GM12878 (cell line): Measurements from ENCODE around the gene KCNC4. TPM values are rescaled to one million over a fixed set of nuclear protein-coding genes. Genes with fewer than 3 reads are reported as not detected.

Experiments used
- ATAC-seq: fragments of 200-7000 bp; cut with Tn5 transposase; 3 replicates; pipeline ENCODE4 v1.9.1; 2020; ENCODE audit warnings: mild to moderate bottlenecking, moderate library complexity
- BruUV-seq: library from RNA; stranded (reverse); fragments of 400-500 nt; replicated peaks from 2 replicates; lab custom pipeline; 2021; lab: Mats Ljungman, UMichigan
- CTCF ChIA-PET: fragments of 300-600 bp; sonication (Branson Sonifier 250); formaldehyde crosslinking; extraction: SDS; loops from one replicate; lab custom pipeline; 2021; ENCODE audit warnings: inconsistent platforms; lab: Yijun Ruan, JAX
- POLR2A ChIA-PET: fragments of 350-600 bp; formaldehyde crosslinking; extraction: SDS; loops from one replicate; lab custom pipeline; 2021; ENCODE audit warnings: inconsistent platforms; lab: Charles Lee
- RAD21 ChIA-PET: fragments of 300-600 bp; sonication (Branson Sonifier 250); formaldehyde crosslinking; loops from one replicate; lab custom pipeline; 2023; ENCODE audit warnings: antibody characterized with exemption; ENCODE audit not compliant: unreplicated experiment; lab: Charles Lee
- SMC1A ChIA-PET: fragments of 300-600 bp; sonication (Branson Sonifier 250); formaldehyde crosslinking; loops from one replicate; lab custom pipeline; 2023; ENCODE audit not compliant: unreplicated experiment, uncharacterized antibody; lab: Charles Lee
- DNase-seq: peaks from one replicate; pipeline ENCODE4 v3.0.0-alpha.2; 2011; ENCODE audit warnings: low read depth, low spot score
- FAIRE-seq: peaks from 3 replicates; lab custom pipeline; 2011; peaks lifted over from hg19 to GRCh38; lab: Jason Lieb, UNC
- H2AFZ ChIP-seq: 2 replicates; pipeline ENCODE4 v1.6.0; 2011; ENCODE audit warnings: low read depth, low read length, control low read depth; ENCODE audit not compliant: control insufficient read depth
- H3K27ac ChIP-seq: 2 replicates; pipeline ENCODE4 v1.5.1; 2011; ENCODE audit warnings: control low read depth; ENCODE audit not compliant: control insufficient read depth, insufficient read depth
- H3K27me3 ChIP-seq, 2 experiments: replicated peaks in 1 of 2; 2 replicates each; pipeline versions ENCODE4 v1.6.0 to v1.6.1; 2011; ENCODE audit warnings: low read length in 1 of 2; ENCODE audit not compliant: control insufficient read depth in 2 of 2, insufficient read depth in 2 of 2
- H3K36me3 ChIP-seq, 2 experiments: 2 replicates each; pipeline ENCODE4 v1.5.1; 2011; ENCODE audit warnings: low read length in 1 of 2; ENCODE audit not compliant: control insufficient read depth in 2 of 2, insufficient read depth in 2 of 2
- H3K4me1 ChIP-seq: 2 replicates; pipeline ENCODE4 v1.6.1; 2011; ENCODE audit warnings: mild to moderate bottlenecking, low read length, moderate library complexity, mixed read lengths; ENCODE audit not compliant: control insufficient read depth, insufficient read depth
- H3K4me2 ChIP-seq: 2 replicates; pipeline ENCODE4 v1.6.0; 2011; ENCODE audit warnings: control low read depth; ENCODE audit not compliant: control insufficient read depth, insufficient read depth
- H3K4me3 ChIP-seq: fragments of 200-600 bp; sonication (generic); 2 replicates; pipeline ENCODE4 v1.5.1; 2016
- H3K79me2 ChIP-seq: 2 replicates; pipeline ENCODE4 v1.6.0; 2011; ENCODE audit warnings: low read length; ENCODE audit not compliant: control insufficient read depth, insufficient read depth
- H3K9ac ChIP-seq: 2 replicates; pipeline ENCODE4 v1.8.0; 2011; ENCODE audit warnings: low read length, control low read depth, mixed read lengths; ENCODE audit not compliant: control insufficient read depth, insufficient read depth
- H3K9me3 ChIP-seq: replicated peaks from 3 replicates; pipeline ENCODE4 v1.5.1; 2011; ENCODE audit warnings: mild to moderate bottlenecking, low read length; ENCODE audit not compliant: control insufficient read depth, insufficient read depth
- H4K20me1 ChIP-seq: 2 replicates; pipeline ENCODE4 v1.6.0; 2011; ENCODE audit not compliant: control insufficient read depth, insufficient read depth
- ASH2L ChIP-seq: fragments of 300-600, 200-600 bp; sonication (generic); IDR thresholded peaks from 2 replicates; pipeline ENCODE4 v1.6.1; 2017; ENCODE audit warnings: low read depth, mild to moderate bottlenecking, borderline replicate concordance
- ATF7 ChIP-seq: fragments of 450-650 bp; IDR thresholded peaks from 2 replicates; pipeline ENCODE4 v1.6.1; 2016; ENCODE audit warnings: low read depth, mild to moderate bottlenecking
- EGR1 ChIP-seq, 2 experiments: IDR thresholded peaks; 1 replicate in 1 of 2; 2 replicates in 1 of 2; pipeline ENCODE4 v1.6.1; 2011 to 2012; ENCODE audit warnings: low read depth in 2 of 2, low read length in 2 of 2, borderline replicate concordance in 1 of 2, mild to moderate bottlenecking in 1 of 2, moderate library complexity in 1 of 2
- IRF5 ChIP-seq: fragments of 450-650 bp; IDR thresholded peaks from 2 replicates; pipeline ENCODE4 v1.6.1; 2017; ENCODE audit warnings: borderline replicate concordance
- MAX ChIP-seq: IDR thresholded peaks from 2 replicates; pipeline ENCODE4 v1.6.1; 2012; ENCODE audit warnings: low read depth, low read length, improper control_type of control experiment
- NFYB ChIP-seq: IDR thresholded peaks from 2 replicates; pipeline ENCODE4 v1.6.1; 2011; ENCODE audit warnings: low read depth, mild to moderate bottlenecking, low read length, improper control_type of control experiment, moderate library complexity; ENCODE audit not compliant: insufficient read depth
- NRF1 ChIP-seq: conservative IDR thresholded peaks from 2 replicates; pipeline ENCODE4 v1.6.1; 2011; ENCODE audit warnings: mild to moderate bottlenecking, low read depth, low read length, improper control_type of control experiment
- POLR2A ChIP-seq: IDR thresholded peaks from 2 replicates; pipeline ENCODE4 v1.6.1; 2011; ENCODE audit warnings: low read depth, mild to moderate bottlenecking, low read length
- POLR2AphosphoS2 ChIP-seq: IDR thresholded peaks from 2 replicates; pipeline ENCODE4 v1.6.1; 2011; ENCODE audit warnings: low read depth, mild to moderate bottlenecking, low read length, improper control_type of control experiment, moderate library complexity
- RAD21 ChIP-seq: IDR thresholded peaks from 2 replicates; pipeline ENCODE4 v1.6.1; 2011; ENCODE audit warnings: mild to moderate bottlenecking, low read depth, low read length, moderate library complexity; ENCODE audit not compliant: insufficient read depth
- SIN3A ChIP-seq: IDR thresholded peaks from 2 replicates; pipeline ENCODE4 v1.6.1; 2012; ENCODE audit warnings: low read depth, low read length, improper control_type of control experiment
- USF2 ChIP-seq: IDR thresholded peaks from 2 replicates; pipeline ENCODE4 v1.6.1; 2011; ENCODE audit warnings: low read depth, low read length, improper control_type of control experiment, borderline replicate concordance
- WRNIP1 ChIP-seq: IDR thresholded peaks from 2 replicates; pipeline ENCODE4 v1.6.1; 2011; ENCODE audit warnings: low read depth, low read length, improper control_type of control experiment, borderline replicate concordance
- ZNF592 ChIP-seq: fragments of 450-650 bp; IDR thresholded peaks from 2 replicates; pipeline ENCODE4 v1.6.1; 2017; ENCODE audit warnings: mild to moderate bottlenecking, moderate library complexity
- ZZZ3 ChIP-seq: IDR thresholded peaks from 2 replicates; pipeline ENCODE4 v1.6.1; 2011; ENCODE audit warnings: low read depth; ENCODE audit not compliant: control insufficient read depth, insufficient read length
- WGBS: methylation state at CpG from one replicate; pipeline ENCODE4 v1.1.6; 2016; ENCODE audit warnings: low lambda C conversion rate; ENCODE audit not compliant: insufficient replicate concordance, insufficient coverage; ENCODE audit errors: missing lambda C conversion rate; 5-methylcytosine and 5-hydroxymethylcytosine counted together
- in situ Hi-C: fragments of 300-500 bp; cut with MboI; formaldehyde crosslinking; loops from 9 replicates; pipeline ENCODE4 v1.14.3; 2018; ENCODE audit warnings: mixed read lengths
- intact Hi-C: fragments of 100-400 bp; cut with micrococcal nuclease; formaldehyde crosslinking; loops from one replicate; pipeline ENCODE4 v1.14.2; 2022; ENCODE audit not compliant: unreplicated experiment
- polyA plus RNA-seq, 11 experiments: library from polyadenylated mRNA; depleted of rRNA in 4 of 11; unstranded in 6 of 11; stranded (reverse) in 5 of 11; fragments of >200 nt; fragmentation: Nextera tagmentation in 4 of 11; fragmentation: Illumina TruSeq in 1 of 11; extraction: Ambion mirVana in 4 of 11; extraction: Trizol in 1 of 11; gene quantifications; 1 replicate in 1 of 11; 2 replicates in 10 of 11; pipeline versions ENCODE4 v1.2.1 to v1.2.3, GENCODE V29; 2011 to 2016; ENCODE audit warnings: inconsistent platforms in 2 of 11, missing spikeins in 2 of 11, low read depth in 1 of 11
- total RNA-seq, 4 experiments: library from RNA; depleted of rRNA in 3 of 4; stranded (reverse); fragments of >200 nt in 3 of 4; fragmentation: Illumina TruSeq in 1 of 4; extraction: Trizol in 1 of 4; gene quantifications; 2 replicates each; pipeline versions ENCODE4 v1.2.1 to v1.2.3, GENCODE V29; 2013 to 2021

The KCNC4 gene
- total and polyA plus RNA-seq, 10 of the 15 experiments (the other 5 are each of a cell fraction or from before 2014, with no cell fraction given) = 0.06 to 1.7 (median 0.36) TPM

- intact Hi-C loops (no loop called here), in situ Hi-C loops (no loop called here)
- Histone ChIP-seq H3K27me3 (peaks cover 0 to 4% of the 10 kb centered on the region in 2 experiments; a peak in 3 of 4 replicates), H3K36me3 (no peaks in the 10 kb centered on the region), H3K4me3 (no peak overlapping the region), H3K79me2 (no peaks in the 10 kb centered on the region), H3K9ac (no peak overlapping the region), H3K4me1 (no peaks in the 10 kb centered on the region), H4K20me1 (no peaks in the 10 kb centered on the region), H3K4me2 (no peak overlapping the region), H3K27ac (no peak overlapping the region), H3K9me3 (no peaks in the 10 kb centered on the region), H2AFZ (no peak overlapping the region)
- CTCF ChIA-PET = no interaction called here
- FAIRE-seq = no peak
- TF ChIP-seq WRNIP1 (no peak), ZZZ3 (no peak), MAX (no peak), RAD21 (no peak), ZNF592 (no peak), NFYB (no peak), NRF1 (no peak), SIN3A (no peak), USF2 (no peak), POLR2A (no peak), IRF5 (no peak), ATF7 (no peak), ASH2L (no peak), POLR2AphosphoS2 (no peak), EGR1 (IDR thresholded peaks at IDR 0.05; ENCODE audit: borderline replicate concordance in 1 of 2, low read depth in 2 of 2, low read length in 2 of 2) (no peak)
- SMC1A ChIA-PET = interaction anchor here (0.6 kb wide), 1 partner anchor 320 kb away, joined by 3 read pairs; no protein-coding TSS in a partner anchor
- no peak for ATAC-seq
- DNase-seq = no peak
- POLR2A ChIA-PET = interaction anchor here (0.6 kb wide), 1 partner anchor 11 kb away, joined by 3 read pairs; no protein-coding TSS in a partner anchor
- BruUV-seq = no TSS peak
- 9% methylated on average over 7 of the region's 7 CpGs for whole genome bisulfite sequencing
- RAD21 ChIA-PET = no interaction called here
Measured at GRCh38 chr1:110163591-110163990, 46.5 kb upstream of the KCNC4 start.
